Hepatocyte (in vitro differentiated cells): ENCODE results near the gene MTERF4. TPM values are rescaled to one million over a fixed set of nuclear protein-coding genes. Genes with fewer than 3 reads are reported as not detected.

ENCODE experiments used
- DNase-seq: peaks from one replicate; pipeline ENCODE4 v3.0.0-alpha.2; 2016; ENCODE audit warnings: low spot score
- H2AFZ ChIP-seq: fragments of 200-600 bp; sonication (generic); 2 replicates; pipeline ENCODE4 v1.6.0; 2016; ENCODE audit warnings: antibody characterized with exemption, mild to moderate bottlenecking
- H3K27ac ChIP-seq: fragments of 200-600 bp; sonication (generic); 2 replicates; pipeline ENCODE4 v1.5.1; 2016; ENCODE audit warnings: mild to moderate bottlenecking
- H3K27me3 ChIP-seq: fragments of 200-600 bp; sonication (generic); 2 replicates; pipeline ENCODE4 v1.6.1; 2016
- H3K36me3 ChIP-seq: fragments of 200-600 bp; sonication (generic); replicated peaks from 2 replicates; pipeline ENCODE4 v1.5.1; 2016; ENCODE audit warnings: low read depth; ENCODE audit not compliant: insufficient read depth
- H3K4me1 ChIP-seq: fragments of 200-600 bp; sonication (generic); 2 replicates; pipeline ENCODE4 v1.5.1; 2016; ENCODE audit warnings: mild to moderate bottlenecking, moderate library complexity; ENCODE audit not compliant: insufficient read depth
- H3K4me2 ChIP-seq: fragments of 200-600 bp; sonication (generic); 2 replicates; pipeline ENCODE4 v1.6.0; 2016
- H3K4me3 ChIP-seq: fragments of 200-600 bp; sonication (generic); 2 replicates; pipeline ENCODE4 v1.5.1; 2016; ENCODE audit warnings: mild to moderate bottlenecking
- H3K79me2 ChIP-seq: fragments of 200-600 bp; sonication (generic); 2 replicates; pipeline ENCODE4 v1.6.0; 2017; ENCODE audit warnings: mild to moderate bottlenecking
- H3K9me2 ChIP-seq: fragments of 200-600 bp; sonication (generic); replicated peaks from 2 replicates; pipeline ENCODE4 v1.6.0; 2017; ENCODE audit warnings: mild to moderate bottlenecking; ENCODE audit not compliant: insufficient read depth
- H3K9me3 ChIP-seq: fragments of 200-600 bp; sonication (generic); 2 replicates; pipeline ENCODE4 v1.5.1; 2016; ENCODE audit warnings: low read depth, mild to moderate bottlenecking
- H4K20me1 ChIP-seq: fragments of 200-600 bp; sonication (generic); 2 replicates; pipeline ENCODE4 v1.6.0; 2016; ENCODE audit warnings: mild to moderate bottlenecking; ENCODE audit not compliant: insufficient read depth, poor library complexity, severe bottlenecking
- EZH2 ChIP-seq: fragments of 200-600 bp; sonication (generic); IDR thresholded peaks from 2 replicates; pipeline ENCODE4 v1.6.1; 2016; ENCODE audit warnings: antibody characterized with exemption, mild to moderate bottlenecking, borderline replicate concordance
- EZH2phosphoT487 ChIP-seq: fragments of 200-600 bp; sonication (generic); IDR thresholded peaks from one replicate; pipeline ENCODE4 v1.6.1; 2018; ENCODE audit warnings: antibody characterized with exemption, mild to moderate bottlenecking, low read depth, moderate library complexity; ENCODE audit not compliant: unreplicated experiment, severe bottlenecking
- WGBS: methylation state at CpG from one replicate; pipeline ENCODE4 v1.1.6; 2016; ENCODE audit warnings: low lambda C conversion rate; ENCODE audit errors: missing lambda C conversion rate; 5-methylcytosine and 5-hydroxymethylcytosine counted together
- polyA plus RNA-seq: library from polyadenylated mRNA; unstranded; fragments of >200 nt; fragmentation: Nextera tagmentation; extraction: Ambion mirVana; gene quantifications from 2 replicates; pipeline ENCODE4 v1.2.1, GENCODE V29; 2016
- total RNA-seq: library from RNA; depleted of rRNA; stranded (reverse); fragments of >200 nt; gene quantifications from 2 replicates; pipeline ENCODE4 v1.2.3, GENCODE V29; 2014
- TF ChIP-seq, protein P1 (sequence below): fragments of 200-600 bp; sonication (generic); IDR thresholded peaks from 2 replicates; pipeline ENCODE4 v1.5.1; 2016; ENCODE audit warnings: antibody characterized with exemption, mild to moderate bottlenecking; ENCODE audit not compliant: poor library complexity

MTERF4 gene
- total and polyA plus RNA-seq, 2 experiments from 2014 or later = 20.3 to 39.4 TPM

GRCh38 chr2:241114836-241115235, 12.7 kb upstream of the MTERF4 start:
- Histone ChIP-seq H3K79me2 (no peaks in the 10 kb centered on the region), H3K4me2 (no peak overlapping the region), H3K27me3 (no peaks in the 10 kb centered on the region), H3K4me1 (no peaks in the 10 kb centered on the region), H3K27ac (no peak overlapping the region), H3K36me3 (no peaks in the 10 kb centered on the region), H3K9me2 (no peaks in the 10 kb centered on the region), H3K9me3 (no peaks in the 10 kb centered on the region), H2AFZ (no peak overlapping the region), H4K20me1 (no peaks in the 10 kb centered on the region), H3K4me3 (no peak overlapping the region)
- WGBS = 96% methylated on average over 11 of the region's 11 CpGs
- DNase-seq = no peak
- no peak for TF ChIP-seq EZH2
- no peak for TF ChIP-seq EZH2phosphoT487
- TF ChIP-seq, protein P1, sequence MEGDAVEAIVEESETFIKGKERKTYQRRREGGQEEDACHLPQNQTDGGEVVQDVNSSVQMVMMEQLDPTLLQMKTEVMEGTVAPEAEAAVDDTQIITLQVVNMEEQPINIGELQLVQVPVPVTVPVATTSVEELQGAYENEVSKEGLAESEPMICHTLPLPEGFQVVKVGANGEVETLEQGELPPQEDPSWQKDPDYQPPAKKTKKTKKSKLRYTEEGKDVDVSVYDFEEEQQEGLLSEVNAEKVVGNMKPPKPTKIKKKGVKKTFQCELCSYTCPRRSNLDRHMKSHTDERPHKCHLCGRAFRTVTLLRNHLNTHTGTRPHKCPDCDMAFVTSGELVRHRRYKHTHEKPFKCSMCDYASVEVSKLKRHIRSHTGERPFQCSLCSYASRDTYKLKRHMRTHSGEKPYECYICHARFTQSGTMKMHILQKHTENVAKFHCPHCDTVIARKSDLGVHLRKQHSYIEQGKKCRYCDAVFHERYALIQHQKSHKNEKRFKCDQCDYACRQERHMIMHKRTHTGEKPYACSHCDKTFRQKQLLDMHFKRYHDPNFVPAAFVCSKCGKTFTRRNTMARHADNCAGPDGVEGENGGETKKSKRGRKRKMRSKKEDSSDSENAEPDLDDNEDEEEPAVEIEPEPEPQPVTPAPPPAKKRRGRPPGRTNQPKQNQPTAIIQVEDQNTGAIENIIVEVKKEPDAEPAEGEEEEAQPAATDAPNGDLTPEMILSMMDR = no peak

DNA sequence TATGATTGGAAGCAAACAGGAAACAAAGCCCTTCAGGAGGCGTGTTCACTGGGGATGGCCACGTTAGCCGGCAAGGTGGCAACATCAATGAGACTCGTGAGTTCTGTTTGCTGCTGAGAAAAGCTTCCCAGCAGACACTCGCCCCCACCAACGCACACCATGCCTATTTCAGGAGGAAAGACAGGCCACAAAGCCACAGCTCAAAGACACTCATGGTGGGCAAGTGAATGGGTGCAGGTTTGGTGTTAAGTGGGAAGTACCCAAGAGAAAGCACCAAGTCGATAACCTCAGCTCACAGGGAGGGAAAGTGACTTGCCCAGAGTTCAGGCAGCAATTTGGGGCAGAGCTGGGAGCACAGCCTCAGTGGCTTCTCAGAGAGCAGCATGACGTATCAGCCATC, 10.5 kb upstream of the MTERF4 start:
- Histone ChIP-seq H3K27me3 (no peaks in the 10 kb centered on the region), H3K36me3 (no peaks in the 10 kb centered on the region), H3K27ac (no peak overlapping the region), H4K20me1 (no peaks in the 10 kb centered on the region), H2AFZ (no peak overlapping the region), H3K9me2 (no peaks in the 10 kb centered on the region), H3K79me2 (no peaks in the 10 kb centered on the region), H3K4me2 (no peak overlapping the region), H3K4me3 (no peak overlapping the region), H3K4me1 (no peaks in the 10 kb centered on the region), H3K9me3 (no peaks in the 10 kb centered on the region)
- DNase-seq = no peak
- WGBS = 97% methylated on average over 8 of the region's 8 CpGs
- TF ChIP-seq EZH2 = no peak
- TF ChIP-seq, protein P1 = no peak
- TF ChIP-seq EZH2phosphoT487 = no peak

GRCh38 chr2:241112046-241112445, 10.0 kb upstream of the MTERF4 start:
- H3K9me3 ChIP-seq = no peaks in the 10 kb centered on the region
- no peaks in the 10 kb centered on the region for H3K4me1 ChIP-seq
- TF ChIP-seq, protein P1 = no peak
- TF ChIP-seq EZH2 = no peak
- TF ChIP-seq EZH2phosphoT487 = no peak
- H3K4me3 ChIP-seq = no peak overlapping the region
- no peaks in the 10 kb centered on the region for H4K20me1 ChIP-seq
- no peaks in the 10 kb centered on the region for H3K27me3 ChIP-seq
- no peak overlapping the region for H3K27ac ChIP-seq
- no peaks in the 10 kb centered on the region for H3K79me2 ChIP-seq
- no peak overlapping the region for H3K4me2 ChIP-seq
- no peaks in the 10 kb centered on the region for H3K9me2 ChIP-seq
- no peak for DNase-seq
- 97% methylated on average over 17 of the region's 17 CpGs for WGBS
- H3K36me3 ChIP-seq = no peaks in the 10 kb centered on the region
- H2AFZ ChIP-seq = no peak overlapping the region

GRCh38 chr2:241111440-241111805, 9.3 kb upstream of the MTERF4 start:
- Histone ChIP-seq H3K4me3 (no peak overlapping the region), H3K36me3 (no peaks in the 10 kb centered on the region), H3K4me2 (no peak overlapping the region), H3K79me2 (no peaks in the 10 kb centered on the region), H3K4me1 (no peaks in the 10 kb centered on the region), H2AFZ (no peak overlapping the region), H3K27ac (no peak overlapping the region), H4K20me1 (no peaks in the 10 kb centered on the region), H3K27me3 (no peaks in the 10 kb centered on the region), H3K9me2 (no peaks in the 10 kb centered on the region), H3K9me3 (no peaks in the 10 kb centered on the region)
- 94% methylated on average over 9 of the region's 9 CpGs for WGBS
- no peak for DNase-seq
- TF ChIP-seq, protein P1 = no peak
- TF ChIP-seq EZH2 (no peak), EZH2phosphoT487 (no peak)
